Neural progenitor cell (in vitro differentiated cells): ENCODE data around the gene KRTAP3-3. TPM values are rescaled to one million over a fixed set of nuclear protein-coding genes. Genes with fewer than 3 reads are reported as not detected.

Experiments
- DNase-seq: peaks from one replicate; pipeline ENCODE4 v3.0.0-alpha.2; 2016; ENCODE audit warnings: low spot score
- H2AFZ ChIP-seq: fragments of 200-600 bp; sonication (generic); replicated peaks from 2 replicates; pipeline ENCODE4 v1.6.1; 2016; ENCODE audit warnings: antibody characterized with exemption
- H3F3A ChIP-seq: fragments of 200-600 bp; sonication (generic); 2 replicates; pipeline ENCODE4 v1.6.1; 2016; ENCODE audit warnings: antibody characterized with exemption, low read depth
- H3K27ac ChIP-seq: fragments of 200-600 bp; sonication (generic); 2 replicates; pipeline ENCODE4 v1.5.1; 2016; ENCODE audit warnings: mild to moderate bottlenecking
- H3K27me3 ChIP-seq: fragments of 200-600 bp; sonication (generic); 2 replicates; pipeline ENCODE4 v1.6.1; 2016; ENCODE audit warnings: mild to moderate bottlenecking, moderate library complexity
- H3K36me3 ChIP-seq: fragments of 200-600 bp; sonication (generic); 2 replicates; pipeline ENCODE4 v1.5.1; 2016
- H3K4me1 ChIP-seq: fragments of 200-600 bp; sonication (generic); 2 replicates; pipeline ENCODE4 v1.6.1; 2016; ENCODE audit warnings: mixed run types
- H3K4me2 ChIP-seq: fragments of 200-600 bp; sonication (generic); 2 replicates; pipeline ENCODE4 v1.6.1; 2016
- H3K4me3 ChIP-seq: fragments of 200-600 bp; sonication (generic); 2 replicates; pipeline ENCODE4 v1.5.1; 2016
- H3K79me2 ChIP-seq: fragments of 200-600 bp; sonication (generic); 2 replicates; pipeline ENCODE4 v1.6.1; 2016; ENCODE audit warnings: low read depth
- H3K9ac ChIP-seq: fragments of 200-600 bp; sonication (generic); 2 replicates; pipeline ENCODE4 v1.6.1; 2016
- H3K9me3 ChIP-seq: fragments of 200-600 bp; sonication (generic); 2 replicates; pipeline ENCODE4 v1.5.1; 2016; ENCODE audit warnings: low read depth
- H4K20me1 ChIP-seq: fragments of 200-600 bp; sonication (generic); 2 replicates; pipeline ENCODE4 v1.6.1; 2016; ENCODE audit warnings: low read depth
- H3K27ac Mint-ChIP-seq: 3 replicates; pipeline ENCODE4 v1.8.0; 2021; ENCODE audit warnings: mixed read lengths
- H3K27me3 Mint-ChIP-seq: 2 replicates; pipeline ENCODE4 v1.8.0; 2022; ENCODE audit warnings: low read depth, mild to moderate bottlenecking, inconsistent platforms, moderate library complexity, mixed read lengths; ENCODE audit not compliant: insufficient read depth
- H3K36me3 Mint-ChIP-seq: 3 replicates; pipeline ENCODE4 v1.8.0; 2021; ENCODE audit warnings: mixed read lengths
- H3K4me1 Mint-ChIP-seq: 3 replicates; pipeline ENCODE4 v1.8.0; 2021; ENCODE audit warnings: mixed read lengths
- H3K4me3 Mint-ChIP-seq: 3 replicates; pipeline ENCODE4 v1.8.0; 2021; ENCODE audit warnings: mild to moderate bottlenecking, moderate library complexity, mixed read lengths
- H3K9me3 Mint-ChIP-seq: 3 replicates; pipeline ENCODE4 v1.8.0; 2020; ENCODE audit warnings: mixed read lengths
- EZH2 ChIP-seq: fragments of 200-600 bp; sonication (generic); IDR thresholded peaks from 2 replicates; pipeline ENCODE4 v1.6.1; 2017; ENCODE audit warnings: antibody characterized with exemption, mild to moderate bottlenecking, moderate library complexity
- EZH2phosphoT487 ChIP-seq: fragments of 200-600 bp; sonication (generic); IDR thresholded peaks from 2 replicates; pipeline ENCODE4 v1.6.1; 2017; ENCODE audit warnings: antibody characterized with exemption
- total RNA-seq: library from RNA; depleted of rRNA; stranded (reverse); fragments of >200 nt; gene quantifications from 2 replicates; pipeline ENCODE4 v1.2.3, GENCODE V29; 2015; ENCODE audit warnings: low replicate concordance
- TF ChIP-seq, protein P1 (sequence below): fragments of 200-600 bp; sonication (generic); IDR thresholded peaks from 2 replicates; pipeline ENCODE4 v1.5.1; 2017; ENCODE audit warnings: antibody characterized with exemption, mild to moderate bottlenecking

KRTAP3-3 gene
- total RNA-seq, 1 donor from 2014 or later: not detected

DNA sequence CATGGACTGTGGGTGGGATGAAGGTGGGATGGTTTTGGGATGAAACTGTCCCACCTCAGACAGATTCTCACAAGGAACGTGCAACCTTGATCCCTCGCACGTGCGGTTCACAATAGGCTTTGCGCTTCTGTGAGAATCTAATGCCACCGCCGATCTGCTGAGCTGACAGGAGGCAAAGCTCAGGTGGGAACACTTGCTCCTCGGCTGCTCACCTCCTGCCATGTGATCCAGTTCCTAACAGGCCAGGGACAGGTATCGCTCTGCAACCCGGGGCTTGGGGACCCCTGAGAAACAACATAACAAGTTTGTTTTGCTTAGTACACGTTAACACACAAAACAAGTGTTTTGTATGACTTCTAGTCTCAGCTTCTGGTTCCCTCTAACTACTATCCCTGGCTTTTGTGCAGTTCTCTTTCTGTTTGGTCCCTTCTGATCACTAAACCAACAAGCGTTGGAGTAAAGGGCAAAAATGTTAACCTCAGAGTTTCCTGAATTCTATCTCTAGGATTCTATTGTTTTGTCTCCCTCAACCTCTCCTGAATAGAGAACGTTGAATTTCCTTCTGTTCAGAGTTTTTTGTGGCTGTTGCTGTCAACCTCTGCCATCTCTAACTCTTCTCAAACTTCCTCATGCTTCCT is 22.7 kb upstream of the KRTAP3-3 start:
- no peak for DNase-seq
- no peaks in the 10 kb centered on the region for H3K4me1 ChIP-seq

DNA sequence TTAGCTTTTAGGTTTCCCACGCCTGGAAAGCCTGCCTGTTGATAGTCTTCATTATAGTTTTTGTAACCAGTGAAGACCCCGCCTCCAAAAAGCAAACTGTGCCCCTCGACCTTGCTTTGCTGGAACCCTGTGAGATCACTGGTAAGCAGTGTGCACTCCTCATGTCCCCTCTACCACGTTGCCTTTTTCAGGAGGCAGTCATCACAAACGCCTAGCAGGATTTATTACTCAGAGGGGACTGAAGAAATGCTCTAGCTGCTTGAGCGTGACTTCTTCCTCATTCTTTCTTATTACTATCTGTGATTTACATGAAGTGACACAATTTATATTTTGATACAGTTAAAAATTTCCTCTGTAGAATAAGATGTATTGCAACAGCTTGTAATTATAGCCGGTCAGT is 21.5 kb upstream of the KRTAP3-3 start:
- no peaks in the 10 kb centered on the region for H3K27me3 Mint-ChIP-seq
- Histone ChIP-seq H4K20me1 (no peaks in the 10 kb centered on the region), H3K27me3 (no peaks in the 10 kb centered on the region), H3K36me3 (no peaks in the 10 kb centered on the region), H3K4me3 (no peak overlapping the region), H3K27ac (no peak overlapping the region), H2AFZ (no peak overlapping the region), H3K9me3 (no peaks in the 10 kb centered on the region), H3F3A (no peaks in the 10 kb centered on the region), H3K79me2 (no peaks in the 10 kb centered on the region), H3K9ac (no peak overlapping the region), H3K4me1 (no peaks in the 10 kb centered on the region), H3K4me2 (no peak overlapping the region)
- H3K4me1 Mint-ChIP-seq: no peaks in the 10 kb centered on the region
- H3K36me3 Mint-ChIP-seq: no peaks in the 10 kb centered on the region
- TF ChIP-seq EZH2 (no peak), EZH2phosphoT487 (no peak)
- TF ChIP-seq, protein P1, sequence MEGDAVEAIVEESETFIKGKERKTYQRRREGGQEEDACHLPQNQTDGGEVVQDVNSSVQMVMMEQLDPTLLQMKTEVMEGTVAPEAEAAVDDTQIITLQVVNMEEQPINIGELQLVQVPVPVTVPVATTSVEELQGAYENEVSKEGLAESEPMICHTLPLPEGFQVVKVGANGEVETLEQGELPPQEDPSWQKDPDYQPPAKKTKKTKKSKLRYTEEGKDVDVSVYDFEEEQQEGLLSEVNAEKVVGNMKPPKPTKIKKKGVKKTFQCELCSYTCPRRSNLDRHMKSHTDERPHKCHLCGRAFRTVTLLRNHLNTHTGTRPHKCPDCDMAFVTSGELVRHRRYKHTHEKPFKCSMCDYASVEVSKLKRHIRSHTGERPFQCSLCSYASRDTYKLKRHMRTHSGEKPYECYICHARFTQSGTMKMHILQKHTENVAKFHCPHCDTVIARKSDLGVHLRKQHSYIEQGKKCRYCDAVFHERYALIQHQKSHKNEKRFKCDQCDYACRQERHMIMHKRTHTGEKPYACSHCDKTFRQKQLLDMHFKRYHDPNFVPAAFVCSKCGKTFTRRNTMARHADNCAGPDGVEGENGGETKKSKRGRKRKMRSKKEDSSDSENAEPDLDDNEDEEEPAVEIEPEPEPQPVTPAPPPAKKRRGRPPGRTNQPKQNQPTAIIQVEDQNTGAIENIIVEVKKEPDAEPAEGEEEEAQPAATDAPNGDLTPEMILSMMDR: no peak
- H3K4me3 Mint-ChIP-seq: no peak overlapping the region
- no peak for DNase-seq
- no peaks in the 10 kb centered on the region for H3K9me3 Mint-ChIP-seq
- H3K27ac Mint-ChIP-seq: no peak overlapping the region

More for the DNA sequence above, 22.7 kb upstream of the KRTAP3-3 start:
- Mint-ChIP-seq H3K4me3 (no peak overlapping the region), H3K4me1 (no peaks in the 10 kb centered on the region), H3K27me3 (no peaks in the 10 kb centered on the region), H3K9me3 (no peaks in the 10 kb centered on the region), H3K36me3 (no peaks in the 10 kb centered on the region), H3K27ac (no peak overlapping the region)
- Histone ChIP-seq H3K79me2 (no peaks in the 10 kb centered on the region), H3K4me3 (no peak overlapping the region), H2AFZ (peak overlapping the region; percentile 1), H3K36me3 (no peaks in the 10 kb centered on the region), H3K9ac (no peak overlapping the region), H3K4me2 (no peak overlapping the region), H3K9me3 (no peaks in the 10 kb centered on the region), H3F3A (no peaks in the 10 kb centered on the region), H3K27ac (no peak overlapping the region), H4K20me1 (no peaks in the 10 kb centered on the region), H3K27me3 (no peaks in the 10 kb centered on the region)
- TF ChIP-seq EZH2 (no peak), EZH2phosphoT487 (no peak)
- TF ChIP-seq, protein P1: no peak

- H3K9me3 Mint-ChIP-seq: no peaks in the 10 kb centered on the region
- no peaks in the 10 kb centered on the region for H3K27me3 ChIP-seq
- no peaks in the 10 kb centered on the region for H3K36me3 Mint-ChIP-seq
- no peak overlapping the region for H3K27ac ChIP-seq
- H3K4me3 Mint-ChIP-seq: no peak overlapping the region
- H3K36me3 ChIP-seq: no peaks in the 10 kb centered on the region
- no peak overlapping the region for H3K9ac ChIP-seq
- no peak overlapping the region for H3K27ac Mint-ChIP-seq
- H3K4me1 Mint-ChIP-seq: no peaks in the 10 kb centered on the region
- H3K4me2 ChIP-seq: no peak overlapping the region
- no peaks in the 10 kb centered on the region for H3K9me3 ChIP-seq
- H3K4me1 ChIP-seq: peaks cover 14% of the 10 kb centered on the region
- H3F3A ChIP-seq: no peaks in the 10 kb centered on the region
- H4K20me1 ChIP-seq: no peaks in the 10 kb centered on the region
- no peak for DNase-seq
- TF ChIP-seq EZH2phosphoT487 (no peak), EZH2 (no peak)
- TF ChIP-seq, protein P1: no peak
- H2AFZ ChIP-seq: no peak overlapping the region
- H3K27me3 Mint-ChIP-seq: no peaks in the 10 kb centered on the region
- H3K79me2 ChIP-seq: no peaks in the 10 kb centered on the region
- H3K4me3 ChIP-seq: no peak overlapping the region
Measured at GRCh38 chr17:41013606-41014005, 19.6 kb upstream of the KRTAP3-3 start.
